Activated CD8-positive, alpha-beta memory T cell treated with anti-CD3 and anti-CD28 coated beads, Interleukin-2, amount 50 U/mL, for 24 hours (primary cell): Measurements from ENCODE around the gene PLEKHG4.

Experiments used
- DNase-seq: peaks from one replicate; pipeline ENCODE4 v3.0.0-alpha.2; 2020; ENCODE audit errors: extremely low read depth

PLEKHG4 gene

GRCh38 chr16:67260426-67261063 lies 18.8 kb upstream of the PLEKHG4 start:
- DNase-seq, result no peak

- no peak for DNase-seq
These were observed 16.1 kb upstream of the PLEKHG4 start for GRCh38 chr16:67263201-67263600.

GRCh38 chr16:67264277-67264676 lies 15.1 kb upstream of the PLEKHG4 start:
- no peak for DNase-seq

GRCh38 chr16:67264866-67265265 lies 14.5 kb upstream of the PLEKHG4 start:
- no peak for DNase-seq

- no peak for DNase-seq
These were observed 13.5 kb upstream of the PLEKHG4 start for GRCh38 chr16:67265834-67266233.

- no peak for DNase-seq
These were observed 11.2 kb upstream of the PLEKHG4 start for GRCh38 chr16:67268136-67268579.

GRCh38 chr16:67269766-67270165 lies 9.6 kb upstream of the PLEKHG4 start:
- no peak for DNase-seq

- no peak for DNase-seq
These were observed 8.4 kb upstream of the PLEKHG4 start for GRCh38 chr16:67270931-67271338.

DNA sequence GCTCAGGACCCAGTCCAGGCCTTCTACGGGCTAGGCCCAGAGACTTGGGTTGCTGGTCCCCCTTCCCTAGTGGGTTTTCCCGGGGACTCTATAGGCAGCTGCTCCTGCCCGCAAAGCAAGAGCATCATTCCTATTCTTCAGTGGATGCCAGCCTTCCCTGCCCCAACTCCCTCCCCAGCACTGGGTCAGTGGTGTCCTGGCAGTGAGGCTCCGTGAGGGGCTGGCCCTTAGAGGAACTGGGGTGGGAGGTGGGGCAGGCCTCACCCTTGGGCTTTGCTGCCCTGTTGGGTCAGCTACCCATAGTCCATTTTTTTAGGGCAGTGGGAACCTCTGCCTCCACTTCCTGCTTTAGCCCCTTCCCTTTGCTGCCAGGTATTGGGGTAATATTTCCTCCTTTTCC lies 7.9 kb upstream of the PLEKHG4 start:
- no peak for DNase-seq

- no peak for DNase-seq
These were observed 4.0 kb upstream of the PLEKHG4 start for GRCh38 chr16:67275321-67275720.

- no peak for DNase-seq
These were observed 1.9 kb upstream of the PLEKHG4 start for GRCh38 chr16:67277294-67277998.

DNA sequence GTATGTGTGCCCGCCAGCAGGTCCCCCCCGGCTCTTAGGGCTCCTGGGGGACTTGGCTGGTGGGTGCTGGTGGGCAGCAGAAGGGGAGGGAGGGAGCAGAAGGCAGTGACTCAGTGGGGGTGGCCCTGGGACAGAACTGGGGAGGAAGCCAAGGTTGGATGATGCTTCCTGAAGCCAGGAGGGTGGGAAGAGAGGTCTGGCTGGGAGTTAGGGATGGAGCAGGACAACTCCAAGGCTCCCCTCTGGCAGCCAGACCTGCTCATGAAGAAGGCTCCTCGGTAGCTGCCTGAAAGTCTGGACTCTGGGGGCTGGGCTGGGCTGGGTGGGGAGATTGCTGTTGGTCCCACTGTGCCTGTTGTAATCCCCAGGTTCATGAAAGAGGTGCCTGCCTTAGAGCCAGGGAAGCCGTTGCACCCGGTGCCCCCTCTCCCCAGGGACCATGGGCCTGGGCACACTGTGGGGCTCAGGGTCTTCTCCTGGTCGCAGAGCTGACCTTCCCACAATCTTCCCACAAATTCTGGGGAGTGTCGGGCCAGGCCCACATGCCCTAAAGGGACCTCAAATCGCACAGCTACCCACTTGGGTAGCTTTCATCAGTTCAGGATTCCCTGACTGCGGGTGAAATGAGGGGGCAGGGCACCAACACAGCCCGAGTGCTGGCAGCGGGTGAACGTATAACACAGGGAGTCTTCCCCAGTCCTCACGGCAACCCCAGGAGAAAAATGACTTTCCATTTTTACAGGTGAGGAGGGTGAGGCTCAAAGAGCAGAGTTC lies 1.1 kb upstream of the PLEKHG4 start:
- no peak for DNase-seq

GRCh38 chr16:67278773-67279295 lies 498 bp upstream of the PLEKHG4 start:
- DNase-seq, result no peak

DNA sequence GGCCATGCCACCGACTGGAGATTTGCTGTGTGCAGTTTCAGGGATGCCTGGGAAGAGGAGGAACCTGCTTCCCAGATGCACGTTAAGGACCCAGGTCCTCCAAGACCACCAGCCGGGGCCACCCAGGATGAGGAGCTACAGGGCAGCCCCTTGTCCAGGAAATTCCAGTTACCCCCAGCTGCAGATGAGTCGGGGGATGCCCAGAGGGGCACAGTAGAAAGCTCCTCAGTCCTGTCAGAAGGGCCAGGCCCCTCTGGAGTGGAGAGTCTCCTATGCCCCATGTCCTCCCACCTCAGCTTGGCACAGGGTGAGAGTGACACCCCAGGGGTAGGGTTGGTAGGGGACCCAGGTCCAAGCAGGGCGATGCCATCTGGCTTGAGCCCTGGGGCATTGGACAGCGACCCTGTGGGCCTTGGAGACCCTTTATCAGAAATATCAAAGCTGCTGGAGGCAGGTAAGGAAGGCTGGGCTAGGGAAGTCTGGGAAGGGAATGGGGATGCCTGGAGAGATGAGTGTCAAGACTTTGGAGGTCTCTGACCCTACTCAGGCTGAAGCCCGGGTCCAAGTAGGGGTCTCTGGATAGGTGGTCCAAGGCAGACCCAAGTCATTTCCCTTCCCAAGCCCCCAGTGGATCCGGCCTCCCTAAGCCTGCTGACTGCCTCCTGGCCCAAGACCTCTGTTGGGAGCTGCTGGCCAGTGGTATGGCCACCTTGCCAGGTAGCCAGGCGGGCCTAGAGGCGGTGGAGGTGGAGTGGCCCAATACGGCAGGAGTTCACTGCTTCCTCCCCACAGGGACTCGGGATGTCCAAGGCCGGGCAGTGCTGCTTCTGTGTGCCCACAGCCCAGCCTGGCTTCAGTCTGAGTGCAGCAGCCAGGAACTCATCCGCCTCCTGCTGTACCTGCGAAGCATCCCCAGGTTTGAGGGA lies 1.0 kb downstream of the PLEKHG4 start:
- DNase-seq, result no peak

GRCh38 chr16:67281536-67282446 lies 2.5 kb downstream of the PLEKHG4 start:
- no peak for DNase-seq

DNA sequence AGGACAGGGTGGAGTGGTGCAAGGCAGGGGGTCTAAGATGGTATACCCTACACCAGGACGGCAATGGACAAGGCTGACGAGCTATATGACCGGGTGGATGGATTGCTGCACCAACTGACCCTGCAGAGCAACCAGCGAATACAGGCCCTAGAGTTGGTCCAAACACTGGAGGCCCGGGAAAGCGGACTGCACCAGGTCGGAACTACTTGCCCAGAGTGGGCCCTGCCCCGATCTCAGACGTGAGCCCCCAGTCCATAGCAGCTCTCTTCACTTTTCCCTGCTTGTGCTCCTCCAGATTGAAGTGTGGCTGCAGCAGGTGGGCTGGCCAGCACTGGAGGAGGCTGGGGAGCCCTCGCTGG lies 3.1 kb downstream of the PLEKHG4 start:
- no peak for DNase-seq

- no peak for DNase-seq
These were observed 3.9 kb downstream of the PLEKHG4 start for GRCh38 chr16:67283039-67283825.

GRCh38 chr16:67283826-67284555 lies 4.7 kb downstream of the PLEKHG4 start:
- DNase-seq, result no peak
